Measurements from ENCODE around the gene THOC5. TPM values are rescaled to one million over a fixed set of nuclear protein-coding genes. Genes with fewer than 3 reads are reported as not detected.
"Not testable (repeated sequence)": the region's sequence is repeated elsewhere in the genome, so short reads cannot be mapped to it uniquely, and the experiment has no call there.

THOC5 gene
- total RNA-seq, 1 donor from 2014 or later, result 34.4 TPM

- Histone ChIP-seq H3K9me3 (no peaks in the 10 kb centered on the region), H3K27me3 (ENCODE audit: low read depth) (no peaks in the 10 kb centered on the region), H3K36me3 (no peaks in the 10 kb centered on the region), H3K27ac (no peak overlapping the region), H3K4me3 (no peak overlapping the region), H3K4me1 (no peaks in the 10 kb centered on the region)
- DNase-seq, result no peak
- intact Hi-C loops (cut with DNase I), result no loop called here
- peak in 1 of 2 donors; percentile 28 for ATAC-seq
- no peak for TF ChIP-seq CTCF (IDR thresholded peaks at IDR 0.05)
Measured at GRCh38 chr22:29587938-29588699, 34.6 kb upstream of the THOC5 start.

GRCh38 chr22:29586193-29586705 is 32.7 kb upstream of the THOC5 start:
- not testable (repeated sequence) for ATAC-seq

GRCh38 chr22:29584975-29585374 is 31.4 kb upstream of the THOC5 start:
- no peak overlapping the region for H3K4me3 ChIP-seq
- peaks cover 5% of the 10 kb centered on the region for H3K4me1 ChIP-seq
- H3K27me3 ChIP-seq (ENCODE audit: low read depth), result no peaks in the 10 kb centered on the region
- intact Hi-C loops (cut with DNase I), result no loop called here
- H3K9me3 ChIP-seq, result no peaks in the 10 kb centered on the region
- H3K36me3 ChIP-seq, result no peaks in the 10 kb centered on the region
- no peak overlapping the region for H3K27ac ChIP-seq
- TF ChIP-seq CTCF (IDR thresholded peaks at IDR 0.05), result no peak
- ATAC-seq, result no peak
- no peak for DNase-seq

More at GRCh38 chr22:29586193-29586705, 32.7 kb upstream of the THOC5 start:
- H3K9me3 ChIP-seq; intact Hi-C loops (cut with DNase I); H3K4me3 ChIP-seq; DNase-seq; H3K36me3 ChIP-seq; H3K27me3 ChIP-seq (ENCODE audit: low read depth); H3K27ac ChIP-seq; H3K4me1 ChIP-seq: not testable (repeated sequence)

GRCh38 chr22:29581799-29582198 is 28.2 kb upstream of the THOC5 start:
- Histone ChIP-seq H3K9me3 (no peaks in the 10 kb centered on the region), H3K4me1 (peaks cover 5% of the 10 kb centered on the region), H3K27me3 (ENCODE audit: low read depth) (no peaks in the 10 kb centered on the region), H3K36me3 (no peaks in the 10 kb centered on the region), H3K4me3 (peak overlapping the region; percentile 68), H3K27ac (no peak overlapping the region)
- DNase-seq, result peak; percentile 55
- ATAC-seq, result peak; percentile 64
- TF ChIP-seq CTCF (IDR thresholded peaks at IDR 0.05), result no peak
- intact Hi-C loops (cut with DNase I), result no loop called here

GRCh38 chr22:29580200-29580810 is 26.7 kb upstream of the THOC5 start:
- no peaks in the 10 kb centered on the region for H3K9me3 ChIP-seq
- no peaks in the 10 kb centered on the region for H3K27me3 ChIP-seq (ENCODE audit: low read depth)
- peak overlapping the region; percentile 68 for H3K4me3 ChIP-seq
- H3K4me1 ChIP-seq, result peaks cover 5% of the 10 kb centered on the region
- no peaks in the 10 kb centered on the region for H3K36me3 ChIP-seq
- intact Hi-C loops (cut with DNase I), result no loop called here
- no peak for TF ChIP-seq CTCF (IDR thresholded peaks at IDR 0.05)
- peak overlapping the region; percentile 22 for H3K27ac ChIP-seq
- ATAC-seq, result peak; percentile 11 to 14
- DNase-seq, result no peak
